ENCODE data around the gene SPIN2B. TPM values are rescaled to one million over a fixed set of nuclear protein-coding genes. Genes with fewer than 3 reads are reported as not detected.
"Not testable (repeated sequence)": the region's sequence is repeated elsewhere in the genome, so short reads cannot be mapped to it uniquely, and the experiment has no call there.

The SPIN2B gene
- total RNA-seq (12.6 TPM), polyA plus RNA-seq (ENCODE audit: insufficient read depth in 1 of 8, insufficient read length in 8 of 8, low replicate concordance in 1 of 8) (10 to 100 TPM in 7 of 8 donors, 1 to 10 TPM in 1; 9.0 to 13.5 (median 12.2) TPM)
- long read RNA-seq, donor 1, result 0 reads
- long read RNA-seq, donor 2, result 0 reads
- long read RNA-seq, donor 3, partial matches to known transcripts, result 0 of 2 reads
- long read RNA-seq, donor 3, other reads (novel, unspliced or antisense), result 0 of 2 reads
- long read RNA-seq, donor 4, partial matches to known transcripts, result 0 of 1 reads
- long read RNA-seq, donor 4, other reads (novel, unspliced or antisense), result 0 of 1 reads
- long read RNA-seq, donor 5, transcript SPIN2B-202 (2 exons, 1,258 nt), result major isoform, 6 of 8 reads
- long read RNA-seq, donor 5, partial matches to known transcripts, result 0 of 8 reads
- long read RNA-seq, donor 5, other reads (novel, unspliced or antisense), result 0 of 8 reads
- long read RNA-seq, donor 6, partial matches to known transcripts, result 0 of 2 reads
- long read RNA-seq, donor 6, other reads (novel, unspliced or antisense), result 0 of 2 reads
- long read RNA-seq, donor 7, partial matches to known transcripts, result 0 of 5 reads
- long read RNA-seq, donor 7, other reads (novel, unspliced or antisense), result 0 of 5 reads
- long read RNA-seq, donor 8, partial matches to known transcripts, result 0 of 4 reads
- long read RNA-seq, donor 8, other reads (novel, unspliced or antisense), result 0 of 4 reads
- long read RNA-seq, donor 9, partial matches to known transcripts, result 0 of 1 reads
- long read RNA-seq, donor 9, other reads (novel, unspliced or antisense), result 0 of 1 reads
- long read RNA-seq, donor 10, transcript SPIN2B-202 (2 exons, 1,258 nt), result major isoform, 5 of 7 reads
- long read RNA-seq, donor 10, partial matches to known transcripts, result 0 of 7 reads
- long read RNA-seq, donor 10, other reads (novel, unspliced or antisense), result 0 of 7 reads
- long read RNA-seq, donor 11, result 0 reads

DNA sequence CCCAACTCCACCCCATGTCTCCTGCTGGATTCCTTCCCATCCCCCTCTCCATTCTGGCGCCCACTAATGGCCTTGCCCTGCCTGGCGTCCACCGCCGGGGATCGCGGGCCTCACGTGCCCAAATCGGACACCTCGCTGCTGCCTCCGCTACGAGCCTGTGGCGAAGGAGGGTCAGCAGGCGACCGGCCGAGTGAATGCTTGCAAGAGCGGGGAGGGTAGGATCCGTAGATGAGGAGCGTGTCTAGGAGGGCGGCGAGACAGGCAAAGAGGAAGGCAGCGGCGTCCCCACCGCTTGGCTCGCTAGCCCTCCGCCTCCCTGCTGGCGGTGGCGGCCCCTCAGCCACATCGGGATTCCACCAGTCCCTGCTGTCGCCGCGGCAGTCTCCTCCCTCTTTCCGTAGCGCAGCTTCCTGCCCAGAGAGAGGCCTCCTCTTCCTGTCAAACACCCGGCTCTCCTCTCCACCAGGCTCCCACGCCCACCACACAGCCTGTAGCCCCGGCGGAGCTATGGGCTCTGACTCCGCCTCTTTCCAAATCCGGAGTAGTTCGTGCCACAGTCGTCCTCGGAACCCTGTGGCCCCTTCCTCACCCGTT, at the start of gene SPIN2B:
Gene SPIN2B (minus strand): TSS at position 387 of the 594 bp plus-strand sequence.
- H3K4me3 ChIP-seq (ENCODE audit: low read length), result peak within 1 kb of the TSS; percentile 48
- no peaks in the 10 kb centered on the region for H3K27me3 ChIP-seq (ENCODE audit: control insufficient read depth, insufficient read depth, low read length)
- H3K9me3 ChIP-seq (replicated peaks; ENCODE audit: control insufficient read depth, low read depth, low read length), result no peaks in the 10 kb centered on the region
- no peaks in the 10 kb centered on the region for H3K4me1 ChIP-seq (ENCODE audit: control insufficient read depth, insufficient read depth, low read length)
- H3K27ac ChIP-seq (ENCODE audit: low read length), result peak within 1 kb of the TSS; percentile 77
- peak; percentile 93 for DNase-seq
- 25% methylated on average over 30 of the region's 43 CpGs for WGBS (ENCODE audit: insufficient coverage)
- no peaks in the 10 kb centered on the region for H3K36me3 ChIP-seq (ENCODE audit: control insufficient read depth, insufficient read depth, low read length)

DNA sequence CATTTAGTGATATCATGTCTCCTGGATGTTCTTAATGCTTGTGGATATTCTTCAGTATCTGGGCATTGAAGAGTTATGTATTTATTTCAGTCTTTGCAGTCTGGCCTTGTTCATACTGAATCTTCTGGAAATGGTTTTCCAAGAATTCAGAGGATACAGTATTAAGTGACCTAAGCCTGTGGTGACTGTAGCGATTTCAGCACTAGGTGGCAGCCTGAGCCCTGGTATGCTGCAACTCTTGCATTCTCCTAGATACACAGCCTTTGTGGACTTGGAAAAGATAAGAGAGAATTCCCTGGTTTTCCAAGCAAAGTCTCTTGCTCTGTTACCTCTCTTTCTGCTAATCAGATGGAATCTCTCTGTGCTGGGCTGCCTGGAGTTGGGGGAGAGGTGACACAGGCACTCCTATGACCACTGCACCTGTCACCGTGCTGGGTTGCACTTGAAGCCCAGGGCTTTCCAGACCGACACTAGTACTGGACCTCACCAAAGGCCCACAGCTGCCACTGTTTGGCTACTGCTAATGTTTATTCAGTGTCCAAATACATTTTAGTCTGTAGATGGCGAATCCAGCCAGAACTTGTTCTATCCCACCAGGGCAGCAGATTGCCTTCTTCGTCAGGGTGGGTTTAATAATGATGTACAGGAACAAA, 35.2 kb upstream of the SPIN2B start:
- H3K9me3 ChIP-seq (replicated peaks; ENCODE audit: control insufficient read depth, low read depth, low read length), result peaks cover 2% of the 10 kb centered on the region
- H3K4me3 ChIP-seq (ENCODE audit: low read length), result no peak overlapping the region
- H3K27me3 ChIP-seq (ENCODE audit: control insufficient read depth, insufficient read depth, low read length), result no peaks in the 10 kb centered on the region
- H3K4me1 ChIP-seq (ENCODE audit: control insufficient read depth, insufficient read depth, low read length), result no peaks in the 10 kb centered on the region
- no peaks in the 10 kb centered on the region for H3K36me3 ChIP-seq (ENCODE audit: control insufficient read depth, insufficient read depth, low read length)
- no peak overlapping the region for H3K27ac ChIP-seq (ENCODE audit: low read length)
- 67% methylated on average over 1 of the region's 5 CpGs for WGBS (ENCODE audit: insufficient coverage)
- DNase-seq, result peak; percentile 31

DNA sequence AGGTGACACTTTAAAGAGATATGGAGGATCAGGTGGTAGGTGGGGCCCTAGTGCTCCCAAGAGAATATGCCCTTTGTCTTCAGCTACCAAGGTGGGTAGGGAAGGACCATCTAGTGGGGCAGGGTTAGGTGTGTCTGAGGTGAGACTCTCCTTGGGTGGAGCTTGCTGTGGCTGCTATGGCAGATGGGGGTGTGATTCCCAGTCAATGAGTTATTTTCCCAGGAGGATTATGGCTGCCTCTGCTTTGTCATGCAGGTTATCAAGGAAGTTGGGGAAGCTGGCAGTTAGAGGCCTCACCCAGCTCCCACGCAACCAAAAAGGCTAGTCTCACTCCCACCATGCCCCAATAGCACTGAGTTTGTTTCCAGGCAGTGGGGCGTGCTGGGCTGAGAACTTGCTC, 33.8 kb upstream of the SPIN2B start:
- Histone ChIP-seq H3K9me3 (replicated peaks; ENCODE audit: control insufficient read depth, low read depth, low read length) (peaks cover 2% of the 10 kb centered on the region), H3K36me3 (ENCODE audit: control insufficient read depth, insufficient read depth, low read length) (no peaks in the 10 kb centered on the region), H3K27me3 (ENCODE audit: control insufficient read depth, insufficient read depth, low read length) (no peaks in the 10 kb centered on the region), H3K27ac (ENCODE audit: low read length) (no peak overlapping the region), H3K4me1 (ENCODE audit: control insufficient read depth, insufficient read depth, low read length) (no peaks in the 10 kb centered on the region), H3K4me3 (ENCODE audit: low read length) (no peak overlapping the region)
- no peak for DNase-seq
- 75% methylated on average over 1 of the region's 2 CpGs for WGBS (ENCODE audit: insufficient coverage)

DNA sequence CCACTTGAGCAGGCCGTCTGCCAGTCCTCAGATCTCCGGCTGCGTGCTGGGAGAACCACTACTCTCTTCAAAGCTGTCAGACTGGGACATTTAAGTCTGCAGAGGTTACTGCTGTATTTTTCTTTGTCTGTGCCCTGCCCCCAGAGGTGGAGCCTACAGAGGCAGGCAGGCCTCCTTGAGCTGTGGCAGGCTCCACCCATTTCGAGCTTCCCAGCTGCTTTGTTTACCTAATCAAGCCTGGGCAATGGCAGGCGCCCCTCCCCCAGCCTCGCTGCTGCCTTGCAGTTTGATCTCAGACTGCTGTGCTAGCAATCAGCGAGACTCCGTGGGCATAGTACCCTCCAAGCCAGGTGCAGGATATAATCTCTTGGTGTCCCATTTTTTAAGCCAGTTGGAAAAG, 30.9 kb upstream of the SPIN2B start:
- not testable (repeated sequence) for H3K36me3 ChIP-seq (ENCODE audit: control insufficient read depth, insufficient read depth, low read length); H3K27me3 ChIP-seq (ENCODE audit: control insufficient read depth, insufficient read depth, low read length); H3K9me3 ChIP-seq (replicated peaks; ENCODE audit: control insufficient read depth, low read depth, low read length); H3K4me1 ChIP-seq (ENCODE audit: control insufficient read depth, insufficient read depth, low read length); DNase-seq; H3K4me3 ChIP-seq (ENCODE audit: low read length); H3K27ac ChIP-seq (ENCODE audit: low read length)
- WGBS (ENCODE audit: insufficient coverage), result 76% methylated on average over 7 of the region's 8 CpGs

DNA sequence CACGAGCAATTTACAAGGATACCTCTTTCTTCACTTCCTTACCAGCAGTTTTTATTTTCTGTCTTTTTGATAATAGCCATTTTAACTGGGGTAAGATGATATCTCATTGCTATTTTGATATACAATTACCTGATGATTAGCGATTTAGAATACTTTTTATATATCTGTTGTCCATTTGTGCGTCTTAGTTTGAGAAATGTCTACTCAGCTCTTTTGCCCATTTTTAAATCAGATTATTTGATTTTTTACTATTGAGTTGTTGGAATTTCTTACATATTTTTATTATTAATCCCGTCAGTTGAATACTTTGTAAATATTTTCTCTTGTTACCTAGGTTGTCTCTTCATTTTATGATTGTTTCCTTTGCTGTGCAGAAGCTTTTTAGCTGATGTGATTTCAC, 17.3 kb upstream of the SPIN2B start:
- no peak overlapping the region for H3K4me3 ChIP-seq (ENCODE audit: low read length)
- no peaks in the 10 kb centered on the region for H3K4me1 ChIP-seq (ENCODE audit: control insufficient read depth, insufficient read depth, low read length)
- peaks cover 6% of the 10 kb centered on the region for H3K27me3 ChIP-seq (ENCODE audit: control insufficient read depth, insufficient read depth, low read length)
- H3K9me3 ChIP-seq (replicated peaks; ENCODE audit: control insufficient read depth, low read depth, low read length), result no peaks in the 10 kb centered on the region
- H3K27ac ChIP-seq (ENCODE audit: low read length), result no peak overlapping the region
- WGBS (ENCODE audit: insufficient coverage), result no CpG with 5 or more reads among the region's 4 CpGs
- DNase-seq, result no peak
- no peaks in the 10 kb centered on the region for H3K36me3 ChIP-seq (ENCODE audit: control insufficient read depth, insufficient read depth, low read length)

DNA sequence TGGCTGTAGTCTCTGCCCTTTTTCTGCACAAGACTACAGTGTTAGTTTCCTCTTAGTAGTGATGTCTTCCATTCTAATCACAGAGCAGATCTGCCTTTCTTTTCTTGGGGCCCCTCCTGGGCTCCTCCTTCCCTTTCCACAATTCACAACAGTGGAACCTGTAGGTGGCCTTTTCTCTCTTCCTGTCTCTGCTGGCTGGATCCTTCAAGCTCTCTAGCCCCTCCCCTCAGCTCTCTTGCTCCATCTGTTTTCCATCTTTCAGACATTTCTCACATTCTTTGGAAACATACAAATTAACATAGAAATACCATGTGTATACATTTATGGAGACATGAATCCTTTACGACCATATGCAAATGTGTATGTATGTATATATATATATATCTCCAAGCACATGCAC, 16.2 kb upstream of the SPIN2B start:
- no peaks in the 10 kb centered on the region for H3K4me1 ChIP-seq (ENCODE audit: control insufficient read depth, insufficient read depth, low read length)
- DNase-seq, result peak; percentile 85
- peaks cover 6% of the 10 kb centered on the region for H3K27me3 ChIP-seq (ENCODE audit: control insufficient read depth, insufficient read depth, low read length)
- no peaks in the 10 kb centered on the region for H3K9me3 ChIP-seq (replicated peaks; ENCODE audit: control insufficient read depth, low read depth, low read length)
- peak overlapping the region; percentile 42 for H3K4me3 ChIP-seq (ENCODE audit: low read length)
- WGBS (ENCODE audit: insufficient coverage), result no CpG with 5 or more reads among the region's 1 CpG
- no peaks in the 10 kb centered on the region for H3K36me3 ChIP-seq (ENCODE audit: control insufficient read depth, insufficient read depth, low read length)
- peak overlapping the region; percentile 75 for H3K27ac ChIP-seq (ENCODE audit: low read length)

DNA sequence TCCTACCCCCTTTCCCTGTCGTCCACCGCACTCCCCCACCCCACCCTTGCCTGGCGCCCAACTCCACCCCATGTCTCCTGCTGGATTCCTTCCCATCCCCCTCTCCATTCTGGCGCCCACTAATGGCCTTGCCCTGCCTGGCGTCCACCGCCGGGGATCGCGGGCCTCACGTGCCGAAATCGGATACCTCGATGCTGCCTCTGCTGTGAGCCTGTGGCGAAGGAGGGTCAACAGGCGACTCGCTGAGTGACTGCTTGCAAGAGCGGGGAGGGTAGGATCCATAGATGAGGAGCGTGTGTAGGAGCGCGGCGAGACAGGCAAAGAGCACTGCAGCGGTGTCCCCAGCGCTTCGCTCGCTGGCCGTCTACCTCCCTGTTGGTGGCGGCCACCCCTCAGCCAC, 15.7 kb upstream of the SPIN2B start, which contains the start of gene SPIN2A:
Gene SPIN2A (minus strand): TSS at position 325 of the 400 bp plus-strand sequence. CDS start 800 bp downstream, outside the sequence.
- 52% methylated on average over 24 of the region's 27 CpGs for WGBS (ENCODE audit: insufficient coverage)
- peak; percentile 45 for DNase-seq
- not testable (repeated sequence) for H3K36me3 ChIP-seq (ENCODE audit: control insufficient read depth, insufficient read depth, low read length); H3K27me3 ChIP-seq (ENCODE audit: control insufficient read depth, insufficient read depth, low read length); H3K4me1 ChIP-seq (ENCODE audit: control insufficient read depth, insufficient read depth, low read length); H3K9me3 ChIP-seq (replicated peaks; ENCODE audit: control insufficient read depth, low read depth, low read length)
- peak within 1 kb of the TSS; percentile 75 for H3K27ac ChIP-seq (ENCODE audit: low read length)
- H3K4me3 ChIP-seq (ENCODE audit: low read length), result peak within 1 kb of the TSS; percentile 42

DNA sequence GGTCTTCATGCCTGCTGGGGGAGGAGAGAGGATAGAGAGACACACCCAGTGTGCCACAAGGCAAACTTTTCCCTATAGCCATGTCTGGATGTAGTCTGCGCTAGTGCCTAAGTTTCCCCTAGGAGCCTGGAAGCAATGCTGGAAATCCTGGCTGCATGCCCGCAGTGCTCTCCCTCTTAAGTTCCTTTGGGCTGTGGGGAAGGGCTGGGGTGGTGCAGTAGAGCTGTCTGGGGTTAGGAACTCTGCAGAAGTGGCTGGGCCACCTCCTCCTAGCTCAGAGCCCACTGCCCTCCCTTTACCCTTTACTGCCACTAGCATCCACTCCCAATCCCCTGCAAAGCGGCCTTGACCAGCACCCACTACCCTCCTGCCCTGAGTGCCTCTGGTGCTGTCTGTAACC, 15.2 kb upstream of the SPIN2B start:
- not testable (repeated sequence) for DNase-seq; H3K4me1 ChIP-seq (ENCODE audit: control insufficient read depth, insufficient read depth, low read length)
- WGBS (ENCODE audit: insufficient coverage), result 52% methylated on average over 1 of the region's 3 CpGs

DNA sequence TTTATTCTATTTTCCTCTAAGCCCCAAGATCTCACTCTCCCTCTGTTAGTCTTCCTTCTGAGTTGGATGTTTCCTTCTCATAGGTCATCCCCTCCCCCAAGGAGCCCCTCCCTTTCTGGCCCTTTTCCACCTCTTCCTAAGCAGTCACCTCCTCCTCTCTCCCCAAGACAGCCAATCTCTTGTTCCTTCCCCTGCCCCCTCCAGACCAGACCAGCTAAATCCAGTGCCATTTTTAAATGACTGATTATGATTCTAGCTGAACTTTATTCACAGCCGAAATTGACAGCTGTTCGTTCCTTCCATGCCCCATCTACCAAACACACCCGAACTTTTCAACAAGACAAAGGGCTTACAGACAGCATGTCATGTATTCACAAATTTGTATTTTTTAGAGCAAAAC, 13.9 kb upstream of the SPIN2B start:
- H3K36me3 ChIP-seq (ENCODE audit: control insufficient read depth, insufficient read depth, low read length), result no peaks in the 10 kb centered on the region
- H3K27me3 ChIP-seq (ENCODE audit: control insufficient read depth, insufficient read depth, low read length), result peaks cover 6% of the 10 kb centered on the region
- H3K4me3 ChIP-seq (ENCODE audit: low read length), result no peak overlapping the region
- H3K9me3 ChIP-seq (replicated peaks; ENCODE audit: control insufficient read depth, low read depth, low read length), result no peaks in the 10 kb centered on the region
- no peak overlapping the region for H3K27ac ChIP-seq (ENCODE audit: low read length)
- no CpG with 5 or more reads among the region's 3 CpGs for WGBS (ENCODE audit: insufficient coverage)
- no peaks in the 10 kb centered on the region for H3K4me1 ChIP-seq (ENCODE audit: control insufficient read depth, insufficient read depth, low read length)
- peak; percentile 3 for DNase-seq

More for the DNA sequence above, 15.2 kb upstream of the SPIN2B start:
- H3K27me3 ChIP-seq (ENCODE audit: control insufficient read depth, insufficient read depth, low read length); H3K9me3 ChIP-seq (replicated peaks; ENCODE audit: control insufficient read depth, low read depth, low read length); H3K36me3 ChIP-seq (ENCODE audit: control insufficient read depth, insufficient read depth, low read length); H3K27ac ChIP-seq (ENCODE audit: low read length): not testable (repeated sequence)
- H3K4me3 ChIP-seq (ENCODE audit: low read length), result peak overlapping the region; percentile 42
